Testis (tissue), 2 donors: Measurements from ENCODE around the gene PLCL1.

ENCODE experiments used
- CTCF ChIP-seq, 3 experiments: fragments of 450-650 bp in 2 of 3; fragments of 200-600 bp in 1 of 3; sonication (generic) in 1 of 3; IDR thresholded peaks; one replicate each; pipeline ENCODE4 v1.5.1; 2016 to 2019; ENCODE audit warnings: antibody characterized with exemption in 3 of 3, mild to moderate bottlenecking in 2 of 3, moderate library complexity in 1 of 3
- POLR2A ChIP-seq: fragments of 450-650 bp; IDR thresholded peaks from one replicate; pipeline ENCODE4 v1.6.1; 2017; ENCODE audit warnings: antibody characterized with exemption, mild to moderate bottlenecking, moderate library complexity

- TF ChIP-seq CTCF (IDR thresholded peaks at IDR 0.05) (no peak), POLR2A (no peak)
Measured at GRCh38 chr2:198080879-198081765, 276.7 kb downstream of the PLCL1 start.
